ENCODE results near the gene MRPL55. TPM values are rescaled to one million over a fixed set of nuclear protein-coding genes. Genes with fewer than 3 reads are reported as not detected.

MRPL55 gene
- total RNA-seq, 2 donors from 2014 or later = 120 to 136 TPM

DNA sequence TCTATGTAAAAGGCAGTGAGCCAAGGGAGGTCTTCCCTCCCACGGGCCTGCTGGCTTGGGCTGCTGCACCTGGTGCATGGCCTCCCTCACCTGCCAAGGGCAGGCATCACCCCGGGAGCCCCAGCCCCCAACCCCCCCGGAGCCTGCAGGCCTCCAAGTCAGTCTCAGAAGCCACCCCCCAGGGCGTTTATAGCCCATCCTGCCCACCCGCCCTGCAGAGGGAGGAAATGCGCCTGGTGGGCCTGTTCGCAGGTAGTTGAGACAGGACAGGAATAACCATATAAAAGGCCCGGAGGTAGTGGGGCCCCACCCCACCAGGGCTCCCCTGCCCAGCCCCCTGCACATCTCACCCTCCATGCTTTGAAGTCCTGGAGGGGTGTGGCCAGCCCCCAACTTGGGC, 44.8 kb downstream of the MRPL55 start:
- Histone ChIP-seq H3K36me3 (no peaks in the 10 kb centered on the region), H3K4me3 (no peak overlapping the region), H3K27ac (no peak overlapping the region), H3K27me3 (replicated peaks; ENCODE audit: insufficient read depth) (peaks cover 14% of the 10 kb centered on the region), H3K9me3 (no peaks in the 10 kb centered on the region), H3K4me1 (replicated peaks) (no peaks in the 10 kb centered on the region)
- TF ChIP-seq POLR2A (IDR thresholded peaks at IDR 0.05) = no peak
- no peak for TF ChIP-seq POLR2AphosphoS5 (IDR thresholded peaks at IDR 0.05)
- TF ChIP-seq, protein P1, sequence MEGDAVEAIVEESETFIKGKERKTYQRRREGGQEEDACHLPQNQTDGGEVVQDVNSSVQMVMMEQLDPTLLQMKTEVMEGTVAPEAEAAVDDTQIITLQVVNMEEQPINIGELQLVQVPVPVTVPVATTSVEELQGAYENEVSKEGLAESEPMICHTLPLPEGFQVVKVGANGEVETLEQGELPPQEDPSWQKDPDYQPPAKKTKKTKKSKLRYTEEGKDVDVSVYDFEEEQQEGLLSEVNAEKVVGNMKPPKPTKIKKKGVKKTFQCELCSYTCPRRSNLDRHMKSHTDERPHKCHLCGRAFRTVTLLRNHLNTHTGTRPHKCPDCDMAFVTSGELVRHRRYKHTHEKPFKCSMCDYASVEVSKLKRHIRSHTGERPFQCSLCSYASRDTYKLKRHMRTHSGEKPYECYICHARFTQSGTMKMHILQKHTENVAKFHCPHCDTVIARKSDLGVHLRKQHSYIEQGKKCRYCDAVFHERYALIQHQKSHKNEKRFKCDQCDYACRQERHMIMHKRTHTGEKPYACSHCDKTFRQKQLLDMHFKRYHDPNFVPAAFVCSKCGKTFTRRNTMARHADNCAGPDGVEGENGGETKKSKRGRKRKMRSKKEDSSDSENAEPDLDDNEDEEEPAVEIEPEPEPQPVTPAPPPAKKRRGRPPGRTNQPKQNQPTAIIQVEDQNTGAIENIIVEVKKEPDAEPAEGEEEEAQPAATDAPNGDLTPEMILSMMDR (IDR thresholded peaks at IDR 0.05) = no peak
- intact Hi-C loops (cut with DNase I) = no loop called here
- no peak for DNase-seq (ENCODE audit: low spot score)
- WGBS = 47% methylated on average over 8 of the region's 8 CpGs

DNA sequence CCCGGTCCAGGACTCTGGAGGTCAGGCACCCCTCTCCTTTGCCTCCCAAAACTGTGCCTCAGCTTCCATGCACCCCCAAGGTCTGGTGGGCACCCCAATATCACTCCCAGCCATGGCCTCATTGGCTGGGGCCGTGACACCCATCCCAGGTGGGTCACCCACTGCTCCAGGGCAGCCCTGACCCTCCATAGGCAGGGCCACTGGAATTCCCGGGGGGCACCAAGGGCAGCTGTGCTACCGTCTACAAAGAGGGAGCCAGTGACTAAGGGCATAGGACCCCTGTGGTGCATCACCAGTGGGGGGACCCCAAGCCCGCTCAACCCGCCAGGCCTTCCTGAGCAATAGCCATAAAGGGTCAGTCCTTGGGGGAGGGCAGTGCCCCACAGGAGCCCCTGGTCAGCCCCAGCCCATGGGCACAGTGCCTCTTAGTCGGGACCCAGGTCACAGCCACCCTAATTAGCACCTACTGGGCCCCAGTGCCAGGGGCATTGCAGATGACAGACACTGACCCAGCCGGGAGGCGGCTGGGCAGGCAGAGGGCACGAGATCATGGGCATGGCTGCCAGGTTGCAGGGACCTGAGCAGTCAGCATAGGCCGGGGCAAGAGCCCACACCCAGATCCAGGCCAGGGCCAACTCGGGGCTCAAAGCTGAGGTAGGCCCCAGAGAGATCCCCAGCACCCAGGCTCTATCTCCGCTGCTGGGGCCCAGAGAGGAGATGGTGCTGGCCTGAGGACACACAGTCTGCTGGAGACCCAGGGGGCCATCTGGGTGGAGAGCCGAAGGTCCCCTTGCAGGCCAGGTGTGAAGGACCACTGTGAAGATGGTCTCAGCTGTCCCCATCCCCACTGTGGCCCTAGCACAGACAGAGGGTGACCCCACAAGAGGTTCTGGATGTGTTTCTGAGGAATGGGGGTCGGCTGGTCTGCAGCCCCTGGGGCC, 45.6 kb downstream of the MRPL55 start:
- peaks cover 14% of the 10 kb centered on the region for H3K27me3 ChIP-seq (replicated peaks; ENCODE audit: insufficient read depth)
- WGBS = 91% methylated on average over 10 of the region's 15 CpGs
- H3K9me3 ChIP-seq = no peaks in the 10 kb centered on the region
- intact Hi-C loops (cut with DNase I) = no loop called here
- no peak for DNase-seq (ENCODE audit: low spot score)
- no peaks in the 10 kb centered on the region for H3K4me1 ChIP-seq (replicated peaks)
- no peaks in the 10 kb centered on the region for H3K36me3 ChIP-seq
- TF ChIP-seq POLR2AphosphoS5 (IDR thresholded peaks at IDR 0.05) (no peak), POLR2A (IDR thresholded peaks at IDR 0.05) (no peak)
- TF ChIP-seq, protein P1 (IDR thresholded peaks at IDR 0.05) = no peak
- no peak overlapping the region for H3K27ac ChIP-seq
- no peak overlapping the region for H3K4me3 ChIP-seq

DNA sequence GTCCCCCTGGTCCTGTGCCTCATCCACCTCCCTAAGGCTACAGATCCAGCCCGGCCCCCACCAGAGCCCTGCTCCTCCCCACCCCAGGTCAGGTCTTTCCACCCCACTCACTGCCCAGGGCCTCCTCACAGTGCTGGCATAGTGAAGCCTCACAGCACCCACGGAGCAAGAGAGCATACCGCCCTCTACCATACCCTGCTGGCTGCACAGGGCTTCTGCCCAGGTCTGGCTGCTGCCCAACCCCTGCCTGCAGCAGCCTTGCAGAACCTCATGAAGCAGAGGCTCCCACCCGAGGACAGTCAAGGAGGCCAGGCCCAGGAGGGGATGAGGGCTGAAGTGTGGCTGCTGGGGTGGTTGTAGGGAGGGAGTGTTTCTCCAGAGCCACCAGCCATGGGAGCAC, 46.3 kb downstream of the MRPL55 start:
- TF ChIP-seq POLR2A (IDR thresholded peaks at IDR 0.05) = no peak
- TF ChIP-seq POLR2AphosphoS5 (IDR thresholded peaks at IDR 0.05) = no peak
- TF ChIP-seq, protein P1 (IDR thresholded peaks at IDR 0.05) = no peak
- no peaks in the 10 kb centered on the region for H3K9me3 ChIP-seq
- intact Hi-C loops (cut with DNase I) = no loop called here
- no peak overlapping the region for H3K27ac ChIP-seq
- no peak overlapping the region for H3K4me3 ChIP-seq
- 65% methylated on average over 4 of the region's 4 CpGs for WGBS
- H3K4me1 ChIP-seq (replicated peaks) = no peaks in the 10 kb centered on the region
- peaks cover 14% of the 10 kb centered on the region for H3K27me3 ChIP-seq (replicated peaks; ENCODE audit: insufficient read depth)
- no peak for DNase-seq (ENCODE audit: low spot score)
- H3K36me3 ChIP-seq = no peaks in the 10 kb centered on the region

DNA sequence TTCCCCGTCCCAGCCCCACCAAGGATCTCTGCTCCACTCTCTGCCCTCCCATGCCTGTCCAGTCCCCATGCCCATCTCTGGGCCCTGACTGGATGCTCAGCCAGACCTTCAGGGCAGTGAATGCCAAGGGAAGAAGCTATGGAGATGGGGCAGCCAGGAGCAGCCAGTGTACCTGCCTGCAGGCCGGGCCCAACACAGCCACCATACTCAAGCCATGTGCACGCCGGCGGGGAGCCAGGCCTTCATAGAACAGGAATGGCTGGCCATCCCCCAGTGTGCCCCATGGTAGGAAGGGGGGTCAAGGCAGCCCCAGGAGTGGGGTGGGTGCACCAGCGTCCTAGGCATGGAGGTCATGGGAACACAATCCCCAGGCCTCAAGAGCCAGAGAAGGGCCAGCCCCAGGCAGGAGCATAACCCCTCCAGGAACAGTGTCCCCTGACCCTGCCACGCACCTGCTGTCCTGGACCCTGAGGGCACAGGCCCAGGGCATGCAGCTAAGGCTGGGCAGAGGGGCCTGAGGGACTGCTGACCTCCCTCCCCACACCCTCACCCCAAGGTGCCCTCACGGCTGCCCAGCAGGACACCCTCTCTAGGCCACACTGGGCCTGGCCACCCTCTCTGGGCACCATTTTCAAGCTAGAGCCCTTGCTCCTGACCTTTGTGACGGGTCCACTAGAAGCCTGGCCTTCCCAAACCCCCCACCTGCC, 46.9 kb downstream of the MRPL55 start:
- peaks cover 12% of the 10 kb centered on the region for H3K27me3 ChIP-seq (replicated peaks; ENCODE audit: insufficient read depth)
- intact Hi-C loops (cut with DNase I) = no loop called here
- H3K27ac ChIP-seq = no peak overlapping the region
- 94% methylated on average over 8 of the region's 9 CpGs for WGBS
- no peak for DNase-seq (ENCODE audit: low spot score)
- H3K36me3 ChIP-seq = no peaks in the 10 kb centered on the region
- H3K4me1 ChIP-seq (replicated peaks) = no peaks in the 10 kb centered on the region
- H3K9me3 ChIP-seq = no peaks in the 10 kb centered on the region
- H3K4me3 ChIP-seq = no peak overlapping the region
- TF ChIP-seq POLR2AphosphoS5 (IDR thresholded peaks at IDR 0.05) = no peak
- TF ChIP-seq POLR2A (IDR thresholded peaks at IDR 0.05) = no peak
- TF ChIP-seq, protein P1 (IDR thresholded peaks at IDR 0.05) = no peak

Data from prostate gland (tissue), 2 donors.